GM06990 (cell line): ENCODE measurements around the gene RFTN1.

Experiments used
- DNase-seq: peaks from one replicate; pipeline ENCODE4 v3.0.0-alpha.2; 2011; ENCODE audit not compliant: insufficient read length; ENCODE audit errors: extremely low read depth
- H3K27me3 ChIP-seq: replicated peaks from 2 replicates; pipeline ENCODE4 v1.6.0; 2011; ENCODE audit warnings: low read length; ENCODE audit not compliant: control insufficient read depth, insufficient read depth
- H3K36me3 ChIP-seq: 2 replicates; pipeline ENCODE4 v1.5.1; 2011; ENCODE audit warnings: low read length; ENCODE audit not compliant: control insufficient read depth, insufficient read depth
- H3K4me3 ChIP-seq: replicated peaks from 2 replicates; pipeline ENCODE4 v1.5.1; 2011; ENCODE audit warnings: low read depth, mild to moderate bottlenecking, control low read depth, low read length
- TF ChIP-seq, protein P1 (sequence below): IDR thresholded peaks from 2 replicates; pipeline ENCODE4 v1.5.1; 2011; ENCODE audit warnings: low read length, control low read depth, mild to moderate bottlenecking, inconsistent platforms; ENCODE audit not compliant: insufficient read depth, poor library complexity, severe bottlenecking

RFTN1 gene

GRCh38 chr3:16300307-16300706, 213.2 kb downstream of the RFTN1 start:
- DNase-seq = peak; percentile 25
- H3K4me3 ChIP-seq = no peak overlapping the region
- no peaks in the 10 kb centered on the region for H3K27me3 ChIP-seq
- TF ChIP-seq, protein P1, sequence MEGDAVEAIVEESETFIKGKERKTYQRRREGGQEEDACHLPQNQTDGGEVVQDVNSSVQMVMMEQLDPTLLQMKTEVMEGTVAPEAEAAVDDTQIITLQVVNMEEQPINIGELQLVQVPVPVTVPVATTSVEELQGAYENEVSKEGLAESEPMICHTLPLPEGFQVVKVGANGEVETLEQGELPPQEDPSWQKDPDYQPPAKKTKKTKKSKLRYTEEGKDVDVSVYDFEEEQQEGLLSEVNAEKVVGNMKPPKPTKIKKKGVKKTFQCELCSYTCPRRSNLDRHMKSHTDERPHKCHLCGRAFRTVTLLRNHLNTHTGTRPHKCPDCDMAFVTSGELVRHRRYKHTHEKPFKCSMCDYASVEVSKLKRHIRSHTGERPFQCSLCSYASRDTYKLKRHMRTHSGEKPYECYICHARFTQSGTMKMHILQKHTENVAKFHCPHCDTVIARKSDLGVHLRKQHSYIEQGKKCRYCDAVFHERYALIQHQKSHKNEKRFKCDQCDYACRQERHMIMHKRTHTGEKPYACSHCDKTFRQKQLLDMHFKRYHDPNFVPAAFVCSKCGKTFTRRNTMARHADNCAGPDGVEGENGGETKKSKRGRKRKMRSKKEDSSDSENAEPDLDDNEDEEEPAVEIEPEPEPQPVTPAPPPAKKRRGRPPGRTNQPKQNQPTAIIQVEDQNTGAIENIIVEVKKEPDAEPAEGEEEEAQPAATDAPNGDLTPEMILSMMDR = no peak
- no peaks in the 10 kb centered on the region for H3K36me3 ChIP-seq

GRCh38 chr3:16299746-16300145, 213.8 kb downstream of the RFTN1 start:
- DNase-seq = no peak
- 0 out of 2 replicates have a peak, but pooled peaks cover 1% of the 10 kb centered on the region for H3K36me3 ChIP-seq
- TF ChIP-seq, protein P1 = no peak
- H3K4me3 ChIP-seq = no peak overlapping the region
- H3K27me3 ChIP-seq = no peaks in the 10 kb centered on the region

DNA sequence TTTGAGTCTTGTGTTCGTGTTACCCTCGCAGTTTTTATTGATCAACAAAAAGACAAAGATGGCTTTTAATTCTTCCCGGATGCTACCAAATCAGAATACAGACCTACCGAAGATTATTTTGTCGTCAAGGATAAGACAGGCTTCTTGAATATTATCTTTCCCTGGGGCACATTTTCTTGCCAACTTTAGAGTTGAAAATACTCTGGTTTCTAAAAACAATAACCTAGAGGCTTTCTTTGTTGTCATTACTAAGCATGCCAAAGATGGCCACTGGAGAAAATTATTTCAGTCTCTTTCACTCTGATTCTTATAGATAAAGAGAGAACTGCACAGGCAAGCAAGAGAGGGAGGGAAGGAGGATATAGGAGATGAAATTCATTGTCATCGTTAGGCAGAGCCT, 214.6 kb downstream of the RFTN1 start:
- no peaks in the 10 kb centered on the region for H3K27me3 ChIP-seq
- DNase-seq = no peak
- TF ChIP-seq, protein P1 = no peak
- H3K4me3 ChIP-seq = no peak overlapping the region
- H3K36me3 ChIP-seq = 0 out of 2 replicates have a peak, but pooled peaks cover 1% of the 10 kb centered on the region

DNA sequence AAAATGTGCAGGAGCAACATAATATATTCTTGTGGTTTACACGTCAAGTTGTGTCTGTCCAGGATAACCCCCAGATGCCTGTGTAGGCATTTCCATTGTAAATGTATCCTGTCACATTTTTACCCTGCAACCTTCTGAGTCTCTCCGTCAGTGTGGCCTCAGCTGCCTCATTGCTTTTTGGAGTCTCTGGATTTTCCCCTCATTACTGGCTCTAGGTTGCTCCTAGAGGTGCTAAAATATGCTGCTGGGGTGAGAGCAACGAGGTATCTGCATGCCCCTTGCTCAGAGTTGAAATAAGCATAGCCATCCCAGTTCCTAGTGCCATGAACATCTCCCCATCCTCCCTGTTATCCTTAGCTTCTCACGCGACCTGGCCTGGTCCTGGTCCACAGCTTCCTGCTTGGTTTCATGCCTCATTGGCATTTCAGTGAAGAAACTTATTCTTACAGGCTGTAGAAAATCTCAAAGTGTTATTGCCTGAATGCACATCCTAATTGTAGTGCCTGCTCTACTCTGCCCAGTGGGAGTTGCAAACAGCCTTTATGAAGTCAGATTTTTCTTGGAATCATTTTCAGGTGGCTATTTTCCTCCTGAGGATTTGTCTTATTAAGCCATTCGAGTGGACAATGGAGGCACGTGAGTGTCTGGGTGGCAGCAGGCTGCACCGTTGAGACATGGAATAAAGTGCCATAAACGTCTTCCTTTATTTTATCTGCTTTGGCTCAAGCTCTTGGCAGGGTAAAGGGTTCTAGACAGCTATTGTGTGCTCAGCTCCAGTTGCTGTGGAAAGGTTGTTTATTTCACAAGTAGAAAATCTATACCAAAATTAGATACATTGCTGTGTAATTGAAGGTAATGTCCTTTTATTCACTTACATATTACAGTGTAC, 215.3 kb downstream of the RFTN1 start:
- 0 out of 2 replicates have a peak, but pooled peaks cover 1% of the 10 kb centered on the region for H3K36me3 ChIP-seq
- TF ChIP-seq, protein P1 = no peak
- no peak for DNase-seq
- no peaks in the 10 kb centered on the region for H3K27me3 ChIP-seq
- no peak overlapping the region for H3K4me3 ChIP-seq

DNA sequence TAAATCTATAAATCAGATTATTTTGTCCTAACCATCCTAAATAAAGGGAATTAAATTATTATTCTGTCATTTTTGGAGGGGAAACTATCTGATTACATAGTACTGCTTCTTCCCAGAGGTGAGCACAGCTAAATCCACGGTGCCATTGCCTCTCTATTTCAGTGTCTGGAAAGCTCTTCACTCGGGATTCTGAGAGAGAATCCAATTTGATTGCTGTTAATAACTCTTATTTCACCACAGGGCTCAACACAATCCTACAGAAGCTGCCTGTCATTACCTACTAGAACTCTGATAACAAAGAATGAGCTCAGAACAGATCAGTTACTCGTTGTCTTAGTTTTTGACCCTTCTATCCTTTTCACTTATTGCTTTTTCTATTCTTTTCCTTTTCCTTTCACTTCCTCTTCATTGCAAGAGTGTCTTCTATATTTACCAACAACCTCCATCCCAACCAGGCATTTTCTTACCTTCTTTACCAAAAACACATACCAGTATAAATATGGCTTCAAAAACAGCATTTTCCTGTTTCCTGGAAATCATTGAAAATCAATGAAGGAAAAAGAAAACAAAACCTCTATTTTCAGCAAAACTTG, 218.1 kb downstream of the RFTN1 start:
- DNase-seq = no peak
- H3K36me3 ChIP-seq = 0 out of 2 replicates have a peak, but pooled peaks cover 1% of the 10 kb centered on the region
- no peaks in the 10 kb centered on the region for H3K27me3 ChIP-seq
- TF ChIP-seq, protein P1 = no peak
- no peak overlapping the region for H3K4me3 ChIP-seq
